Measurements from ENCODE around the gene RIMBP3B.
"Not testable (repeated sequence)": the region's sequence is repeated elsewhere in the genome, so short reads cannot be mapped to it uniquely, and the experiment has no call there.

Gene RIMBP3B

GRCh38 chr22:21416375-21416774 lies 32.8 kb downstream of the RIMBP3B start:
- DNase-seq (ENCODE audit: low read depth in 2 of 2, low spot score in 1 of 2) = not testable (repeated sequence)

GRCh38 chr22:21417227-21417746 lies 33.7 kb downstream of the RIMBP3B start, which contains the start of gene HIC2:
HIC2 (plus strand) TSS chr22:21417371; CDS start chr22:21442832, 25,461 bp downstream.
- not testable (repeated sequence) for DNase-seq (ENCODE audit: low read depth in 2 of 2, low spot score in 1 of 2)

DNA sequence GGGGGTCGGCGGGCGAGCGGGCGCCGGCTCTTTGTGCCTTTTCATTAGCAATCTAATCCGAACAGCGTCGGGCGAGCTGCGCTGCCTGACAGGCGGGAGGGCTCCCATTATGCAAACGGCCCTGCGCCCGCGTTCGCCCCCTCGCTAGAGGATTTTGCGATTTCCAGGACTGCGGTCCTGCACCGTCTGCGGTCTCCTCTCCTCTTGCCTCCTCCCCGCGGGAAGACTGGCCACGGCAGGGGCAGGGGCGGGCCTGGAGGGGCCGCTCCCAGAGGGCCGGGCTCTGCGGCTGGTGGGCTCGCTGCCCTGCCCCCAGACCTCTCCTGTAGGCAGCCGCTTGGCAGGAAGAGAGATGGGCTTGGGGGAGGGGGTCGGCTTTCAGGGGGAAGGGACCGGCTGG lies 34.3 kb downstream of the RIMBP3B start:
- DNase-seq (ENCODE audit: low read depth in 2 of 2, low spot score in 1 of 2) = not testable (repeated sequence)

- not testable (repeated sequence) for DNase-seq (ENCODE audit: low read depth in 2 of 2, low spot score in 1 of 2)
Observed at GRCh38 chr22:21418974-21419638, 35.6 kb downstream of the RIMBP3B start.

GRCh38 chr22:21420180-21420763 lies 36.7 kb downstream of the RIMBP3B start:
- not testable (repeated sequence) for DNase-seq (ENCODE audit: low read depth in 2 of 2, low spot score in 1 of 2)

- DNase-seq (ENCODE audit: low read depth in 2 of 2, low spot score in 1 of 2) = not testable (repeated sequence)
Observed at GRCh38 chr22:21424084-21424709, 40.6 kb downstream of the RIMBP3B start.

- not testable (repeated sequence) for DNase-seq (ENCODE audit: low read depth in 2 of 2, low spot score in 1 of 2)
Observed at GRCh38 chr22:21434378-21435233, 51.1 kb downstream of the RIMBP3B start.

DNA sequence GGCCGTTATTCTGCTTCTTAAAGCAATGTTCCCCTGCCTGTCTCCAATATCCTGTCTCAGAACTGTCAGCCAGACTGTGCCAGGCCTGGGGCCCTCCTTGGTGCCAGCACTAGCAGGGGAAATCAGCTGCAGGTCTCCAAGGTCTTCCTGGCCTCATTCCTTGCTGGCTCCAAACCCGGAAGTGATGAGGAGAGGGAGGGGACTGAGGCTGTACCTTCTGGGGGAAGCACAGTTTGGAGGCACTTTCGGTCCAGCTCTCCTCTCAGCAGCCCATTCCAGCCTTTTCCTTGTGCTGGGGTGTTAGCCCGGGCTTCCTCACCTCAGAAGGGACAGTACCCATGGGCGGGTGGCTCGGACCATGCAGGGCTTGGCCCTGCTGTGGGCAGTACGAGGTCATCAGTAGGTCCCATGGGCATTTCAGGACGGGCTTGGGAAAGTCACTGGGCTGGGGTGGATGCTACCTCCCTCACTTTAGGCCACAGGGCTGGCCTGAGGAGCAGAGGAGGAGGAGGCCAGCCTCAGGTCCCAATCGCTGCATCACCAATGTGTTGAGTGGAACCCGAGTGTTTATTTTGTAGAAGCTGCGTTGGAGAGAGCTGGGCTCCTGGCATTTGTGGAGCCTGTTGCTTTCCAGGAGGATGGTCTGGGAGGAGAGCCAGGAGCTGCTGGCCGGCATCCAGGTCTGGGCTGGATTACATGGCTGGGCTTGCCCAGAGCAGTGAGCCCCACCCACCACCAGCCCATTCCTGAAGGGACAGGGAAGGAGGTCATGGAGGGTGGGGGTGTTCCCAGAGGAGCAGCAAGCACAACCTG lies 52.7 kb downstream of the RIMBP3B start:
- DNase-seq (ENCODE audit: low read depth in 2 of 2, low spot score in 1 of 2) = not testable (repeated sequence)

- not testable (repeated sequence) for DNase-seq (ENCODE audit: low read depth in 2 of 2, low spot score in 1 of 2)
Observed at GRCh38 chr22:21438013-21438412, 54.5 kb downstream of the RIMBP3B start.

All from stimulated activated CD8-positive, alpha-beta memory T cell treated with anti-CD3 and anti-CD28 coated beads, Interleukin-4, amount 100 ng/mL, for 1 hour (primary cell).